HCT116 (cell line): ENCODE data around the gene YTHDF1. TPM values are rescaled to one million over a fixed set of nuclear protein-coding genes. Genes with fewer than 3 reads are reported as not detected.

Experiments
- ATAC-seq: fragments of 200-7000 bp; cut with Tn5 transposase; 2 replicates; pipeline ENCODE4 v1.9.1; 2020; ENCODE audit warnings: mild to moderate bottlenecking, moderate library complexity
- BruUV-seq: library from RNA; stranded (reverse); fragments of 400-500 nt; replicated peaks from 2 replicates; lab custom pipeline; 2021; lab: Mats Ljungman, UMichigan
- CTCF ChIA-PET: fragments of 300-600 bp; sonication (Branson Sonifier 250); formaldehyde crosslinking; loops from one replicate; lab custom pipeline; 2021; ENCODE audit warnings: antibody characterized with exemption; lab: Charles Lee
- POLR2A ChIA-PET: fragments of 300-600, 350-600 bp; sonication (Branson Sonifier 250); formaldehyde crosslinking; loops from one replicate; lab custom pipeline; 2021; ENCODE audit warnings: antibody characterized with exemption; lab: Charles Lee
- RAD21 ChIA-PET, 2 experiments: fragments of 300-600 bp; sonication (Branson Sonifier 250); formaldehyde crosslinking; loops; one replicate each; lab custom pipeline; 2023; ENCODE audit warnings: low total read pairs in 2 of 2; ENCODE audit not compliant: uncharacterized antibody in 2 of 2, unreplicated experiment in 2 of 2, low non-redundant PET in 1 of 2; lab: Charles Lee
- DNase-seq: peaks from one replicate; pipeline ENCODE4 v3.0.0-alpha.2; 2010; ENCODE audit warnings: low read depth, low spot score
- H2AFZ ChIP-seq: fragments of 200-600 bp; shearing (Covaris generic), sonication (generic); 2 replicates; pipeline ENCODE4 v1.6.1; 2017; ENCODE audit warnings: low read depth, mixed run types, mixed read lengths, antibody characterized with exemption, low read length; ENCODE audit not compliant: poor library complexity, severe bottlenecking
- H3K27ac ChIP-seq: 2 replicates; pipeline ENCODE4 v1.5.1; 2012; ENCODE audit warnings: low read depth, low read length
- H3K27me3 ChIP-seq: fragments of 200-600 bp; sonication (generic); 2 replicates; pipeline ENCODE4 v1.6.1; 2016; ENCODE audit warnings: mixed run types, low read length, mixed read lengths; ENCODE audit not compliant: insufficient read depth
- H3K36me3 ChIP-seq, 2 experiments: fragments of 200-500 bp in 1 of 2; fragments of 200-600 bp in 1 of 2; sonication (Bioruptor generic) in 1 of 2; sonication (generic) in 1 of 2; 2 replicates each; pipeline versions ENCODE4 v1.5.1 to v1.6.1; 2014 to 2016; ENCODE audit warnings: low read length in 2 of 2, inconsistent platforms in 1 of 2, mixed read lengths in 1 of 2, mixed run types in 1 of 2; ENCODE audit not compliant: insufficient read depth in 2 of 2, control insufficient read depth in 1 of 2
- H3K4me1 ChIP-seq, 2 experiments: fragments of 200-600 bp in 1 of 2; sonication (generic) in 1 of 2; 2 replicates each; pipeline versions ENCODE4 v1.5.1 to v1.6.1; 2012 to 2017; ENCODE audit warnings: low read length in 2 of 2, inconsistent platforms in 1 of 2, mild to moderate bottlenecking in 1 of 2, mixed read lengths in 1 of 2, mixed run types in 1 of 2, moderate library complexity in 1 of 2; ENCODE audit not compliant: insufficient read depth in 2 of 2, control insufficient read depth in 1 of 2
- H3K4me2 ChIP-seq: fragments of 200-600 bp; sonication (generic); 2 replicates; pipeline ENCODE4 v1.6.1; 2017; ENCODE audit warnings: mixed run types, low read length, mixed read lengths
- H3K4me3 ChIP-seq, 2 experiments: fragments of 200-600 bp in 1 of 2; sonication (generic) in 1 of 2; replicated peaks in 1 of 2; 2 replicates each; pipeline ENCODE4 v1.5.1; 2011 to 2016; ENCODE audit warnings: low read length in 2 of 2, control low read depth in 1 of 2, low read depth in 1 of 2, mild to moderate bottlenecking in 1 of 2, mixed read lengths in 1 of 2, mixed run types in 1 of 2
- H3K79me2 ChIP-seq: fragments of 200-600 bp; sonication (generic); 2 replicates; pipeline ENCODE4 v1.6.1; 2017; ENCODE audit warnings: mild to moderate bottlenecking, mixed run types, low read length, moderate library complexity, mixed read lengths; ENCODE audit not compliant: insufficient read depth
- H3K9ac ChIP-seq: fragments of 200-600 bp; sonication (generic); 2 replicates; pipeline ENCODE4 v1.6.1; 2016; ENCODE audit warnings: low read length, mixed read lengths
- H3K9me2 ChIP-seq: fragments of 200-600 bp; sonication (generic), shearing (Covaris generic); 2 replicates; pipeline ENCODE4 v1.6.1; 2017; ENCODE audit warnings: mixed run types, mild to moderate bottlenecking, moderate library complexity; ENCODE audit not compliant: insufficient read depth
- H3K9me3 ChIP-seq, 2 experiments: fragments of 200-500 bp in 1 of 2; fragments of 200-600 bp in 1 of 2; sonication (Bioruptor generic) in 1 of 2; sonication (generic) in 1 of 2; 2 replicates each; pipeline ENCODE4 v1.6.1; 2014 to 2017; ENCODE audit warnings: low read length in 2 of 2, mixed read lengths in 2 of 2, inconsistent platforms in 1 of 2, low read depth in 1 of 2, mild to moderate bottlenecking in 1 of 2, mixed run types in 1 of 2, moderate library complexity in 1 of 2; ENCODE audit not compliant: control insufficient read depth in 1 of 2, insufficient read depth in 1 of 2
- H4K20me1 ChIP-seq: fragments of 200-600 bp; sonication (generic), shearing (Covaris generic); 2 replicates; pipeline ENCODE4 v1.6.1; 2017; ENCODE audit warnings: mixed run types, mild to moderate bottlenecking, moderate library complexity; ENCODE audit not compliant: insufficient read depth
- CBX3 ChIP-seq: IDR thresholded peaks from 2 replicates; pipeline ENCODE4 v1.6.1; 2012; ENCODE audit warnings: low read depth
- ELF1 ChIP-seq: IDR thresholded peaks from 2 replicates; pipeline ENCODE4 v1.6.1; 2012; ENCODE audit warnings: low read depth, borderline replicate concordance
- EZH2 ChIP-seq: fragments of 200-600 bp; sonication (generic); IDR thresholded peaks from 2 replicates; pipeline ENCODE4 v1.6.1; 2017; ENCODE audit warnings: antibody characterized with exemption, mixed run types
- EZH2phosphoT487 ChIP-seq: fragments of 200-600 bp; IDR thresholded peaks from 2 replicates; pipeline ENCODE4 v1.6.1; 2018; ENCODE audit warnings: antibody characterized with exemption, borderline replicate concordance
- FOSL1 ChIP-seq: IDR thresholded peaks from 2 replicates; pipeline ENCODE4 v1.6.1; 2012; ENCODE audit warnings: low read depth
- POLR2AphosphoS5 ChIP-seq: IDR thresholded peaks from 2 replicates; pipeline ENCODE4 v1.6.1; 2011; ENCODE audit warnings: mild to moderate bottlenecking, low read depth, low read length, moderate library complexity
- SRF ChIP-seq: IDR thresholded peaks from 2 replicates; pipeline ENCODE4 v1.6.1; 2012; ENCODE audit warnings: low read depth
- YY1 ChIP-seq: IDR thresholded peaks from 2 replicates; pipeline ENCODE4 v1.6.1; 2011; ENCODE audit warnings: low read length, low read depth, moderate library complexity, mild to moderate bottlenecking; ENCODE audit not compliant: insufficient replicate concordance; ENCODE audit errors: extremely low read depth
- ZNF274 ChIP-seq: fragments of 200-500 bp; sonication (Bioruptor generic); IDR thresholded peaks from 2 replicates; pipeline ENCODE4 v1.6.1; 2014; ENCODE audit warnings: mild to moderate bottlenecking, low read depth, low read length, inconsistent platforms
- intact Hi-C: fragments of 100-400 bp; cut with micrococcal nuclease; formaldehyde crosslinking; loops from 2 replicates; pipeline ENCODE4 v1.10.0; 2022
- total RNA-seq: library from RNA; stranded (reverse); gene quantifications from one replicate; pipeline ENCODE4 v1.2.1, GENCODE V29; 2021; ENCODE audit not compliant: unreplicated experiment
- TF ChIP-seq, protein P1 (sequence below): IDR thresholded peaks from 2 replicates; pipeline ENCODE4 v1.6.1; 2012
- TF ChIP-seq, protein P2 (sequence below): IDR thresholded peaks from 2 replicates; pipeline ENCODE4 v1.6.1; 2012
- TF ChIP-seq, protein P3 (sequence below): IDR thresholded peaks from 2 replicates; pipeline ENCODE4 v1.6.1; 2012; ENCODE audit warnings: low read depth

The YTHDF1 gene
- total RNA-seq, 1 experiment from 2014 or later, result 42.8 TPM

DNA sequence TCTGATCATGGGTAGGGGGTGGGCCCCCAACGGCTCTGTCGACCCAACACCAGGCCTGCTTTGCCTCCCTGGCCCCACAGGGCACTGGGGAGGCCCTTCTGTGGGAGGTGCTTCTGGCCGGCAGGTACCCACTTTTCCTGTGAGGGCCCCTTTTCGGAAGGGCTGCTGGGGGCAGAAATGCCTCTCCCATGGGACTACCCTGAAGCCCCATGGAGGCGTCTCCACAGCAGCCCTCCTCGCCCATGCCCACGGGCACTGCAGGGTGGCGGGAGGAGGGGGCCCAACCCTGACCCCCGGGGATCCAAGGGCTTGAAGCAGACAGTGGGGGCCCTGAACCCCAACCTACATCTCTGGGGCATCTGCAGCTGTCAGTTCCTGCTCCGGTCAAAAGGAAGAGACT lies 22.1 kb upstream of the YTHDF1 start:
- no peaks in the 10 kb centered on the region for H3K27me3 ChIP-seq
- CTCF ChIA-PET, result interaction anchor here (1.7 to 6.2 kb wide), 2 partner anchors 14 kb away, joined by 9 to 107 read pairs; no protein-coding TSS in a partner anchor
- POLR2A ChIA-PET, result interaction anchor here (0.7 kb wide), 1 partner anchor 332 kb away, joined by 3 read pairs; no protein-coding TSS in a partner anchor

More for the DNA sequence above, 22.1 kb upstream of the YTHDF1 start:
- Histone ChIP-seq H4K20me1 (no peaks in the 10 kb centered on the region), H3K36me3 (no peaks in the 10 kb centered on the region), H3K4me3 (no peak overlapping the region), H3K79me2 (no peaks in the 10 kb centered on the region), H3K9me3 (no peaks in the 10 kb centered on the region), H3K4me1 (peaks cover 18 to 32% of the 10 kb centered on the region in 2 experiments), H3K4me2 (no peak overlapping the region), H3K9me2 (no peaks in the 10 kb centered on the region), H2AFZ (no peak overlapping the region), H3K27ac (no peak overlapping the region), H3K9ac (no peak overlapping the region)
- no peak for TF ChIP-seq SRF
- no peak for TF ChIP-seq YY1
- TF ChIP-seq, protein P1, sequence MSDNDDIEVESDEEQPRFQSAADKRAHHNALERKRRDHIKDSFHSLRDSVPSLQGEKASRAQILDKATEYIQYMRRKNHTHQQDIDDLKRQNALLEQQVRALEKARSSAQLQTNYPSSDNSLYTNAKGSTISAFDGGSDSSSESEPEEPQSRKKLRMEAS, result no peak
- TF ChIP-seq, protein P2, sequence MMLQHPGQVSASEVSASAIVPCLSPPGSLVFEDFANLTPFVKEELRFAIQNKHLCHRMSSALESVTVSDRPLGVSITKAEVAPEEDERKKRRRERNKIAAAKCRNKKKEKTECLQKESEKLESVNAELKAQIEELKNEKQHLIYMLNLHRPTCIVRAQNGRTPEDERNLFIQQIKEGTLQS, result no peak
- no peak for TF ChIP-seq POLR2AphosphoS5
- no peak for TF ChIP-seq ZNF274
- TF ChIP-seq FOSL1, result no peak
- no peak for TF ChIP-seq CBX3
- no peak for TF ChIP-seq EZH2phosphoT487
- TF ChIP-seq, protein P3, sequence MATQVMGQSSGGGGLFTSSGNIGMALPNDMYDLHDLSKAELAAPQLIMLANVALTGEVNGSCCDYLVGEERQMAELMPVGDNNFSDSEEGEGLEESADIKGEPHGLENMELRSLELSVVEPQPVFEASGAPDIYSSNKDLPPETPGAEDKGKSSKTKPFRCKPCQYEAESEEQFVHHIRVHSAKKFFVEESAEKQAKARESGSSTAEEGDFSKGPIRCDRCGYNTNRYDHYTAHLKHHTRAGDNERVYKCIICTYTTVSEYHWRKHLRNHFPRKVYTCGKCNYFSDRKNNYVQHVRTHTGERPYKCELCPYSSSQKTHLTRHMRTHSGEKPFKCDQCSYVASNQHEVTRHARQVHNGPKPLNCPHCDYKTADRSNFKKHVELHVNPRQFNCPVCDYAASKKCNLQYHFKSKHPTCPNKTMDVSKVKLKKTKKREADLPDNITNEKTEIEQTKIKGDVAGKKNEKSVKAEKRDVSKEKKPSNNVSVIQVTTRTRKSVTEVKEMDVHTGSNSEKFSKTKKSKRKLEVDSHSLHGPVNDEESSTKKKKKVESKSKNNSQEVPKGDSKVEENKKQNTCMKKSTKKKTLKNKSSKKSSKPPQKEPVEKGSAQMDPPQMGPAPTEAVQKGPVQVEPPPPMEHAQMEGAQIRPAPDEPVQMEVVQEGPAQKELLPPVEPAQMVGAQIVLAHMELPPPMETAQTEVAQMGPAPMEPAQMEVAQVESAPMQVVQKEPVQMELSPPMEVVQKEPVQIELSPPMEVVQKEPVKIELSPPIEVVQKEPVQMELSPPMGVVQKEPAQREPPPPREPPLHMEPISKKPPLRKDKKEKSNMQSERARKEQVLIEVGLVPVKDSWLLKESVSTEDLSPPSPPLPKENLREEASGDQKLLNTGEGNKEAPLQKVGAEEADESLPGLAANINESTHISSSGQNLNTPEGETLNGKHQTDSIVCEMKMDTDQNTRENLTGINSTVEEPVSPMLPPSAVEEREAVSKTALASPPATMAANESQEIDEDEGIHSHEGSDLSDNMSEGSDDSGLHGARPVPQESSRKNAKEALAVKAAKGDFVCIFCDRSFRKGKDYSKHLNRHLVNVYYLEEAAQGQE, result no peak
- no peak for TF ChIP-seq EZH2
- TF ChIP-seq ELF1, result no peak
- RAD21 ChIA-PET, result no interaction called here
- DNase-seq (no peak), ATAC-seq (no peak)
- BruUV-seq, result no TSS peak
- intact Hi-C loops, result no loop called here
